ENCODE measurements around the gene ACTL9. TPM values are rescaled to one million over a fixed set of nuclear protein-coding genes. Genes with fewer than 3 reads are reported as not detected.

ACTL9 gene
- total and polyA plus RNA-seq, 10 of the 15 experiments (the other 5 are each of a cell fraction or from before 2014, with no cell fraction given): not detected

- Histone ChIP-seq H3K27ac (ENCODE audit: control insufficient read depth, insufficient read depth) (no peak overlapping the region), H3K9ac (ENCODE audit: control insufficient read depth, insufficient read depth, low read length) (no peak overlapping the region), H3K27me3 (replicated peaks in 1 of 2; ENCODE audit: control insufficient read depth in 2 of 2, insufficient read depth in 2 of 2, low read length in 1 of 2) (no peaks in the 10 kb centered on the region), H3K4me2 (ENCODE audit: control insufficient read depth, insufficient read depth) (no peak overlapping the region), H3K9me3 (replicated peaks; ENCODE audit: control insufficient read depth, insufficient read depth, low read length) (no peaks in the 10 kb centered on the region; the same call in 2 of the 3 replicates), H3K79me2 (ENCODE audit: control insufficient read depth, insufficient read depth, low read length) (no peaks in the 10 kb centered on the region), H3K4me3 (no peak overlapping the region), H3K4me1 (ENCODE audit: control insufficient read depth, insufficient read depth, low read length) (no peaks in the 10 kb centered on the region), H3K36me3 (ENCODE audit: control insufficient read depth in 2 of 2, insufficient read depth in 2 of 2, low read length in 1 of 2) (no peaks in the 10 kb centered on the region), H4K20me1 (ENCODE audit: control insufficient read depth, insufficient read depth) (no peaks in the 10 kb centered on the region), H2AFZ (ENCODE audit: control insufficient read depth, low read depth, low read length) (no peak overlapping the region)
- ChIA-PET SMC1A (ENCODE audit: uncharacterized antibody, unreplicated experiment) (no interaction called here), CTCF (interaction anchor here (0.6 to 1.8 kb wide), 2 partner anchors 13 to 42 kb away, joined by 3 to 7 read pairs; no protein-coding TSS in a partner anchor), POLR2A (no interaction called here), RAD21 (ENCODE audit: unreplicated experiment) (no interaction called here)
- no peak for FAIRE-seq
- in situ Hi-C loops (cut with MboI) (no loop called here), intact Hi-C loops (cut with micrococcal nuclease; ENCODE audit: unreplicated experiment) (no loop called here)
- no peak for ATAC-seq
- 0% methylated on average over 5 of the region's 6 CpGs for WGBS (ENCODE audit: insufficient coverage, insufficient replicate concordance, low lambda C conversion rate, missing lambda C conversion rate)
- DNase-seq (ENCODE audit: low read depth, low spot score): no peak
- no TSS peak for BruUV-seq (replicated peaks)
- TF ChIP-seq NFYA (IDR thresholded peaks at IDR 0.05; ENCODE audit: borderline replicate concordance, low read depth, low read length) (no peak), ZZZ3 (IDR thresholded peaks at IDR 0.05; ENCODE audit: control insufficient read depth, insufficient read length, low read depth) (no peak), BACH1 (IDR thresholded peaks at IDR 0.05; ENCODE audit: borderline replicate concordance) (no peak), BCLAF1 (IDR thresholded peaks at IDR 0.05) (no peak), HDGF (IDR thresholded peaks at IDR 0.05) (no peak), TCF7 (IDR thresholded peaks at IDR 0.05; ENCODE audit: borderline replicate concordance) (no peak), ATF2 (IDR thresholded peaks at IDR 0.05; ENCODE audit: low read length) (no peak), EED (IDR thresholded peaks at IDR 0.05; ENCODE audit: low read depth) (no peak), ZBTB40 (IDR thresholded peaks at IDR 0.05; ENCODE audit: borderline replicate concordance) (no peak), MTA3 (IDR thresholded peaks at IDR 0.05; ENCODE audit: borderline replicate concordance, low read length) (no peak)
- TF ChIP-seq, protein P1, sequence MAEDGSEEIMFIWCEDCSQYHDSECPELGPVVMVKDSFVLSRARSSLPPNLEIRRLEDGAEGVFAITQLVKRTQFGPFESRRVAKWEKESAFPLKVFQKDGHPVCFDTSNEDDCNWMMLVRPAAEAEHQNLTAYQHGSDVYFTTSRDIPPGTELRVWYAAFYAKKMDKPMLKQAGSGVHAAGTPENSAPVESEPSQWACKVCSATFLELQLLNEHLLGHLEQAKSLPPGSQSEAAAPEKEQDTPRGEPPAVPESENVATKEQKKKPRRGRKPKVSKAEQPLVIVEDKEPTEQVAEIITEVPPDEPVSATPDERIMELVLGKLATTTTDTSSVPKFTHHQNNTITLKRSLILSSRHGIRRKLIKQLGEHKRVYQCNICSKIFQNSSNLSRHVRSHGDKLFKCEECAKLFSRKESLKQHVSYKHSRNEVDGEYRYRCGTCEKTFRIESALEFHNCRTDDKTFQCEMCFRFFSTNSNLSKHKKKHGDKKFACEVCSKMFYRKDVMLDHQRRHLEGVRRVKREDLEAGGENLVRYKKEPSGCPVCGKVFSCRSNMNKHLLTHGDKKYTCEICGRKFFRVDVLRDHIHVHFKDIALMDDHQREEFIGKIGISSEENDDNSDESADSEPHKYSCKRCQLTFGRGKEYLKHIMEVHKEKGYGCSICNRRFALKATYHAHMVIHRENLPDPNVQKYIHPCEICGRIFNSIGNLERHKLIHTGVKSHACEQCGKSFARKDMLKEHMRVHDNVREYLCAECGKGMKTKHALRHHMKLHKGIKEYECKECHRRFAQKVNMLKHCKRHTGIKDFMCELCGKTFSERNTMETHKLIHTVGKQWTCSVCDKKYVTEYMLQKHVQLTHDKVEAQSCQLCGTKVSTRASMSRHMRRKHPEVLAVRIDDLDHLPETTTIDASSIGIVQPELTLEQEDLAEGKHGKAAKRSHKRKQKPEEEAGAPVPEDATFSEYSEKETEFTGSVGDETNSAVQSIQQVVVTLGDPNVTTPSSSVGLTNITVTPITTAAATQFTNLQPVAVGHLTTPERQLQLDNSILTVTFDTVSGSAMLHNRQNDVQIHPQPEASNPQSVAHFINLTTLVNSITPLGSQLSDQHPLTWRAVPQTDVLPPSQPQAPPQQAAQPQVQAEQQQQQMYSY (CRISPR knock-in tag; IDR thresholded peaks at IDR 0.05): no peak
- TF ChIP-seq, protein P2, sequence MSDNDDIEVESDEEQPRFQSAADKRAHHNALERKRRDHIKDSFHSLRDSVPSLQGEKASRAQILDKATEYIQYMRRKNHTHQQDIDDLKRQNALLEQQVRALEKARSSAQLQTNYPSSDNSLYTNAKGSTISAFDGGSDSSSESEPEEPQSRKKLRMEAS (IDR thresholded peaks at IDR 0.05; ENCODE audit: low read depth, low read length): no peak
These were observed 3.1 kb downstream of the ACTL9 start for GRCh38 chr19:8695501-8695900.

All from GM12878 (cell line).